ENCODE measurements around the gene THOC7. TPM values are rescaled to one million over a fixed set of nuclear protein-coding genes. Genes with fewer than 3 reads are reported as not detected.

The THOC7 gene
- 52.6 and 53.4 TPM in 2 replicates for total RNA-seq
- long read RNA-seq, partial matches to known transcripts, result 6 of 9 reads
- long read RNA-seq, other reads (novel, unspliced or antisense), result 1 of 9 reads

GRCh38 chr3:63863150-63864007 lies at the start of gene THOC7, which contains the start of gene ATXN7:
THOC7 (minus strand) TSS chr3:63863805; CDS start chr3:63863790, 15 bp downstream.
ATXN7 (plus strand) TSS chr3:63863867; CDS start chr3:63912599, 48,732 bp downstream.
- Mint-ChIP-seq H3K9me3 (ENCODE audit: low read depth) (no peaks in the 10 kb centered on the region), H3K36me3 (ENCODE audit: insufficient read depth) (peaks cover 10% of the 10 kb centered on the region), H3K4me1 (ENCODE audit: low read depth) (peaks cover 32% of the 10 kb centered on the region), H3K27ac (peak within 1 kb of the TSS; percentile 98), H3K4me3 (ENCODE audit: low read depth) (peak within 1 kb of the TSS; percentile 94), H3K27me3 (no peaks in the 10 kb centered on the region)
- TF ChIP-seq, protein P1, sequence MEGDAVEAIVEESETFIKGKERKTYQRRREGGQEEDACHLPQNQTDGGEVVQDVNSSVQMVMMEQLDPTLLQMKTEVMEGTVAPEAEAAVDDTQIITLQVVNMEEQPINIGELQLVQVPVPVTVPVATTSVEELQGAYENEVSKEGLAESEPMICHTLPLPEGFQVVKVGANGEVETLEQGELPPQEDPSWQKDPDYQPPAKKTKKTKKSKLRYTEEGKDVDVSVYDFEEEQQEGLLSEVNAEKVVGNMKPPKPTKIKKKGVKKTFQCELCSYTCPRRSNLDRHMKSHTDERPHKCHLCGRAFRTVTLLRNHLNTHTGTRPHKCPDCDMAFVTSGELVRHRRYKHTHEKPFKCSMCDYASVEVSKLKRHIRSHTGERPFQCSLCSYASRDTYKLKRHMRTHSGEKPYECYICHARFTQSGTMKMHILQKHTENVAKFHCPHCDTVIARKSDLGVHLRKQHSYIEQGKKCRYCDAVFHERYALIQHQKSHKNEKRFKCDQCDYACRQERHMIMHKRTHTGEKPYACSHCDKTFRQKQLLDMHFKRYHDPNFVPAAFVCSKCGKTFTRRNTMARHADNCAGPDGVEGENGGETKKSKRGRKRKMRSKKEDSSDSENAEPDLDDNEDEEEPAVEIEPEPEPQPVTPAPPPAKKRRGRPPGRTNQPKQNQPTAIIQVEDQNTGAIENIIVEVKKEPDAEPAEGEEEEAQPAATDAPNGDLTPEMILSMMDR (IDR thresholded peaks at IDR 0.05; ENCODE audit: unreplicated experiment), result no peak
- DNase-seq (ENCODE audit: low spot score, unreplicated experiment), result peak; percentile 59

GRCh38 chr3:63912768-63913588 lies 49.4 kb upstream of the THOC7 start:
- peak; percentile 17 for DNase-seq (ENCODE audit: low spot score, unreplicated experiment)
- peak overlapping the region; percentile 94 for H3K27ac Mint-ChIP-seq
- peak overlapping the region; percentile 86 for H3K4me3 Mint-ChIP-seq (ENCODE audit: low read depth)
- no peaks in the 10 kb centered on the region for H3K27me3 Mint-ChIP-seq
- TF ChIP-seq, protein P1 (IDR thresholded peaks at IDR 0.05; ENCODE audit: unreplicated experiment), result no peak
- peaks cover 22% of the 10 kb centered on the region for H3K36me3 Mint-ChIP-seq (ENCODE audit: insufficient read depth)
- peaks cover 17% of the 10 kb centered on the region for H3K4me1 Mint-ChIP-seq (ENCODE audit: low read depth)
- H3K9me3 Mint-ChIP-seq (ENCODE audit: low read depth), result no peaks in the 10 kb centered on the region

GRCh38 chr3:63911873-63912767 lies 48.5 kb upstream of the THOC7 start, which contains the start of gene SCAANT1:
SCAANT1 (minus strand) TSS chr3:63912383.
- Mint-ChIP-seq H3K9me3 (ENCODE audit: low read depth) (no peaks in the 10 kb centered on the region), H3K27ac (peak within 1 kb of the TSS; percentile 94), H3K4me3 (ENCODE audit: low read depth) (peak within 1 kb of the TSS; percentile 86), H3K27me3 (no peaks in the 10 kb centered on the region), H3K36me3 (ENCODE audit: insufficient read depth) (peaks cover 13% of the 10 kb centered on the region), H3K4me1 (ENCODE audit: low read depth) (peaks cover 17% of the 10 kb centered on the region)
- peak; percentile 73 for DNase-seq (ENCODE audit: low spot score, unreplicated experiment)
- TF ChIP-seq, protein P1 (IDR thresholded peaks at IDR 0.05; ENCODE audit: unreplicated experiment), result peak; percentile 19

GRCh38 chr3:63911509-63911872 lies 47.9 kb upstream of the THOC7 start:
- TF ChIP-seq, protein P1 (IDR thresholded peaks at IDR 0.05; ENCODE audit: unreplicated experiment), result no peak
- Mint-ChIP-seq H3K9me3 (ENCODE audit: low read depth) (no peaks in the 10 kb centered on the region), H3K4me1 (ENCODE audit: low read depth) (peaks cover 17% of the 10 kb centered on the region), H3K4me3 (ENCODE audit: low read depth) (peak overlapping the region; percentile 84), H3K27ac (peak overlapping the region; percentile 91), H3K36me3 (ENCODE audit: insufficient read depth) (peaks cover 9% of the 10 kb centered on the region), H3K27me3 (no peaks in the 10 kb centered on the region)
- DNase-seq (ENCODE audit: low spot score, unreplicated experiment), result no peak
